Panc1 (cell line): ENCODE measurements around the gene CHST15. TPM values are rescaled to one million over a fixed set of nuclear protein-coding genes. Genes with fewer than 3 reads are reported as not detected.
A peak's percentile ranks its signal among the peaks of the same experiment; 100 is the strongest.

Source experiments
- ATAC-seq: fragments of 200-7000 bp; cut with Tn5 transposase; 2 replicates; pipeline ENCODE4 v1.9.1; 2020; ENCODE audit warnings: mild to moderate bottlenecking, moderate library complexity
- BruUV-seq: library from RNA; stranded (reverse); fragments of 400-500 nt; replicated peaks from 2 replicates; lab custom pipeline; 2021; lab: Mats Ljungman, UMichigan
- CTCF ChIA-PET: fragments of 300-600 bp; sonication (Branson Sonifier 250); formaldehyde crosslinking; loops from one replicate; lab custom pipeline; 2022; ENCODE audit warnings: antibody characterized with exemption; lab: Charles Lee
- POLR2A ChIA-PET: fragments of 300-600 bp; sonication (Branson Sonifier 250); formaldehyde crosslinking; loops from one replicate; lab custom pipeline; 2022; ENCODE audit warnings: antibody characterized with exemption; lab: Charles Lee
- DNase-seq: peaks from one replicate; pipeline ENCODE4 v3.0.0-alpha.2; 2010; ENCODE audit warnings: low read depth, low spot score
- H3K27ac ChIP-seq: 2 replicates; pipeline ENCODE4 v1.5.1; 2011; ENCODE audit warnings: mild to moderate bottlenecking, low read length, inconsistent platforms
- H3K27me3 ChIP-seq: fragments of 200-500 bp; sonication (Bioruptor generic); 2 replicates; pipeline ENCODE4 v1.6.0; 2014; ENCODE audit warnings: low read length, inconsistent platforms; ENCODE audit not compliant: control insufficient read depth, insufficient read depth
- H3K36me3 ChIP-seq: fragments of 200-500 bp; sonication (Bioruptor generic); 2 replicates; pipeline ENCODE4 v1.5.1; 2014; ENCODE audit warnings: inconsistent platforms, mild to moderate bottlenecking, low read length, moderate library complexity; ENCODE audit not compliant: control insufficient read depth, insufficient read depth
- H3K4me1 ChIP-seq: 2 replicates; pipeline ENCODE4 v1.5.1; 2011; ENCODE audit warnings: inconsistent platforms, mild to moderate bottlenecking, low read length, moderate library complexity; ENCODE audit not compliant: control insufficient read depth, insufficient read depth
- H3K4me3 ChIP-seq, 2 experiments: 2 replicates each; pipeline ENCODE4 v1.5.1; 2011 to 2012; ENCODE audit warnings: low read depth in 2 of 2, low read length in 2 of 2, mild to moderate bottlenecking in 2 of 2, inconsistent platforms in 1 of 2, moderate library complexity in 1 of 2
- H3K9me3 ChIP-seq: fragments of 200-500 bp; sonication (Bioruptor generic); 2 replicates; pipeline ENCODE4 v1.5.1; 2014; ENCODE audit warnings: low read depth, mild to moderate bottlenecking, inconsistent platforms, low read length, moderate library complexity; ENCODE audit not compliant: control insufficient read depth, insufficient read depth
- CTCF ChIP-seq: fragments of 450-650 bp; IDR thresholded peaks from 2 replicates; pipeline ENCODE4 v1.5.1; 2017; ENCODE audit warnings: mild to moderate bottlenecking
- POLR2AphosphoS5 ChIP-seq: IDR thresholded peaks from 2 replicates; pipeline ENCODE4 v1.6.1; 2012; ENCODE audit warnings: mild to moderate bottlenecking, low read depth, low read length, moderate library complexity
- SIN3A ChIP-seq: IDR thresholded peaks from 2 replicates; pipeline ENCODE4 v1.6.1; 2012; ENCODE audit warnings: low read depth, mild to moderate bottlenecking, low read length, moderate library complexity, borderline replicate concordance; ENCODE audit not compliant: insufficient read depth
- TCF7L2 ChIP-seq: IDR thresholded peaks from 2 replicates; pipeline ENCODE4 v1.6.1; 2011; ENCODE audit warnings: mild to moderate bottlenecking, low read depth, low read length, inconsistent platforms
- in situ Hi-C: cut with HindIII; loops from 2 replicates; pipeline ENCODE4 v1.10.0; 2016; ENCODE audit warnings: low sequenced_read_pairs, low pct_unique_long_range_greater_than_20kb
- intact Hi-C: fragments of 100-400 bp; cut with micrococcal nuclease; formaldehyde crosslinking; loops from one replicate; pipeline ENCODE4 v1.10.0; 2022; ENCODE audit not compliant: unreplicated experiment
- total RNA-seq: library from RNA; stranded (reverse); gene quantifications from one replicate; pipeline ENCODE4 v1.2.1, GENCODE V29; 2021; ENCODE audit not compliant: unreplicated experiment
- TF ChIP-seq, protein P1 (sequence below), 2 experiments: IDR thresholded peaks; 2 replicates each; pipeline ENCODE4 v1.6.1; 2011 to 2012; ENCODE audit warnings: low read depth in 2 of 2, control low read depth in 1 of 2, low read length in 1 of 2, mild to moderate bottlenecking in 1 of 2, moderate library complexity in 1 of 2; ENCODE audit not compliant: insufficient read depth in 1 of 2

CHST15 gene
- total RNA-seq, 1 experiment from 2014 or later: 33.2 TPM

GRCh38 chr10:124105594-124105993 is 12.2 kb upstream of the CHST15 start:
- H3K4me3 ChIP-seq: no peak overlapping the region
- ATAC-seq: peak; percentile 66
- ChIA-PET CTCF (no interaction called here), POLR2A (interaction anchor here (0.6 kb wide), 2 partner anchors 58 to 133 kb away, joined by 3 to 6 read pairs; no protein-coding TSS in a partner anchor)
- no peaks in the 10 kb centered on the region for H3K27me3 ChIP-seq
- H3K36me3 ChIP-seq: no peaks in the 10 kb centered on the region
- DNase-seq: no peak
- intact Hi-C loops: loop anchor here (5.0 kb wide), 1 partner anchor 47 kb away; no protein-coding TSS in a partner anchor
- no peaks in the 10 kb centered on the region for H3K9me3 ChIP-seq
- peaks cover 26% of the 10 kb centered on the region for H3K4me1 ChIP-seq
- TF ChIP-seq SIN3A (no peak), CTCF (no peak), POLR2AphosphoS5 (no peak), TCF7L2 (no peak)
- TF ChIP-seq, protein P1, sequence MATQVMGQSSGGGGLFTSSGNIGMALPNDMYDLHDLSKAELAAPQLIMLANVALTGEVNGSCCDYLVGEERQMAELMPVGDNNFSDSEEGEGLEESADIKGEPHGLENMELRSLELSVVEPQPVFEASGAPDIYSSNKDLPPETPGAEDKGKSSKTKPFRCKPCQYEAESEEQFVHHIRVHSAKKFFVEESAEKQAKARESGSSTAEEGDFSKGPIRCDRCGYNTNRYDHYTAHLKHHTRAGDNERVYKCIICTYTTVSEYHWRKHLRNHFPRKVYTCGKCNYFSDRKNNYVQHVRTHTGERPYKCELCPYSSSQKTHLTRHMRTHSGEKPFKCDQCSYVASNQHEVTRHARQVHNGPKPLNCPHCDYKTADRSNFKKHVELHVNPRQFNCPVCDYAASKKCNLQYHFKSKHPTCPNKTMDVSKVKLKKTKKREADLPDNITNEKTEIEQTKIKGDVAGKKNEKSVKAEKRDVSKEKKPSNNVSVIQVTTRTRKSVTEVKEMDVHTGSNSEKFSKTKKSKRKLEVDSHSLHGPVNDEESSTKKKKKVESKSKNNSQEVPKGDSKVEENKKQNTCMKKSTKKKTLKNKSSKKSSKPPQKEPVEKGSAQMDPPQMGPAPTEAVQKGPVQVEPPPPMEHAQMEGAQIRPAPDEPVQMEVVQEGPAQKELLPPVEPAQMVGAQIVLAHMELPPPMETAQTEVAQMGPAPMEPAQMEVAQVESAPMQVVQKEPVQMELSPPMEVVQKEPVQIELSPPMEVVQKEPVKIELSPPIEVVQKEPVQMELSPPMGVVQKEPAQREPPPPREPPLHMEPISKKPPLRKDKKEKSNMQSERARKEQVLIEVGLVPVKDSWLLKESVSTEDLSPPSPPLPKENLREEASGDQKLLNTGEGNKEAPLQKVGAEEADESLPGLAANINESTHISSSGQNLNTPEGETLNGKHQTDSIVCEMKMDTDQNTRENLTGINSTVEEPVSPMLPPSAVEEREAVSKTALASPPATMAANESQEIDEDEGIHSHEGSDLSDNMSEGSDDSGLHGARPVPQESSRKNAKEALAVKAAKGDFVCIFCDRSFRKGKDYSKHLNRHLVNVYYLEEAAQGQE (IDR thresholded peaks at IDR 0.05; ENCODE audit: insufficient read depth in 1 of 2, low read depth in 2 of 2, low read length in 1 of 2): no peak
- BruUV-seq: no TSS peak
- H3K27ac ChIP-seq: peak overlapping the region; percentile 75
- in situ Hi-C loops: no loop called here

GRCh38 chr10:124105045-124105444 is 11.6 kb upstream of the CHST15 start:
- ChIA-PET POLR2A (no interaction called here), CTCF (no interaction called here)
- H3K27ac ChIP-seq: peak overlapping the region; percentile 75
- no peak overlapping the region for H3K4me3 ChIP-seq
- no peaks in the 10 kb centered on the region for H3K27me3 ChIP-seq
- intact Hi-C loops (loop anchor here (5.0 kb wide), 1 partner anchor 47 kb away; no protein-coding TSS in a partner anchor), in situ Hi-C loops (no loop called here)
- H3K4me1 ChIP-seq: peaks cover 26% of the 10 kb centered on the region
- H3K9me3 ChIP-seq: no peaks in the 10 kb centered on the region
- no peak for TF ChIP-seq POLR2AphosphoS5
- TF ChIP-seq CTCF: no peak
- TF ChIP-seq TCF7L2: no peak
- ATAC-seq: no peak
- no TSS peak for BruUV-seq
- DNase-seq: no peak
- no peaks in the 10 kb centered on the region for H3K36me3 ChIP-seq
